Right cardiac atrium (tissue), 5 donors: ENCODE data around the gene GPR155. TPM values are rescaled to one million over a fixed set of nuclear protein-coding genes. Genes with fewer than 3 reads are reported as not detected.
"Not testable (repeated sequence)": the region's sequence is repeated elsewhere in the genome, so short reads cannot be mapped to it uniquely, and the experiment has no call there.

Experiments used
- ATAC-seq, 2 donors: fragments of 200-7000 bp; cut with Tn5 transposase; one replicate each; pipeline versions ENCODE4 v1.8.0 to v1.9.1; 2020; ENCODE audit warnings: moderate library complexity in 2 of 2, mild to moderate bottlenecking in 1 of 2
- DNase-seq, 3 donors: peaks; one replicate each; pipeline ENCODE4 v3.0.0-alpha.2; 2020
- H3K27ac ChIP-seq: one replicate; pipeline ENCODE4 v1.5.1; 2013; ENCODE audit warnings: mild to moderate bottlenecking, low read length, control low read depth, moderate library complexity
- H3K27me3 ChIP-seq: one replicate; pipeline ENCODE4 v1.6.1; 2013; ENCODE audit not compliant: control insufficient read depth, insufficient read depth
- H3K4me1 ChIP-seq: one replicate; pipeline ENCODE4 v1.6.1; 2013; ENCODE audit warnings: low read length; ENCODE audit not compliant: control insufficient read depth, insufficient read depth
- H3K4me3 ChIP-seq: one replicate; pipeline ENCODE4 v1.5.1; 2013; ENCODE audit warnings: low read length, control low read depth
- H3K9me3 ChIP-seq: one replicate; pipeline ENCODE4 v1.6.1; 2013; ENCODE audit warnings: low read length; ENCODE audit not compliant: control insufficient read depth
- WGBS: extraction: QIAGEN DNeasy Blood & Tissue Kit; methylation state at CpG from one replicate; pipeline ENCODE4 v1.1.7; 2013; 5-methylcytosine and 5-hydroxymethylcytosine counted together
- intact Hi-C, 4 donors: fragments of 100-400 bp; cut with DNase I; formaldehyde crosslinking; loops; one replicate each; pipeline versions ENCODE4 v1.11.0 to v1.14.0; 2022 to 2023
- polyA plus RNA-seq: library from polyadenylated mRNA; stranded (reverse); fragments of 200-250 nt; gene quantifications from one replicate; pipeline ENCODE4 v1.2.3, GENCODE V29; 2013
- total RNA-seq, 4 donors: library from RNA; stranded (reverse); fragmentation: NEBNext Ultra II Directional; extraction: Animal tissue kit (Norgen Biotek cat#: 25700); gene quantifications; one replicate each; pipeline ENCODE4 v1.2.1, GENCODE V29; 2021
- donor health status: healthy with polysubstance abuse.
- donor health status: DM: no; HTN: yes; CAD: no.
- donor health status: DM: no; HTN: no; CAD: no.
- donor health status: DM: no; HTN: yes; CAD: no; lungs with severe emphysema.
- donor health status: DM: yes; HTN: yes; CAD: no.

GPR155 gene
- total and polyA plus RNA-seq, 5 donors = 4.3 to 15.5 (median 15.5) TPM

DNA sequence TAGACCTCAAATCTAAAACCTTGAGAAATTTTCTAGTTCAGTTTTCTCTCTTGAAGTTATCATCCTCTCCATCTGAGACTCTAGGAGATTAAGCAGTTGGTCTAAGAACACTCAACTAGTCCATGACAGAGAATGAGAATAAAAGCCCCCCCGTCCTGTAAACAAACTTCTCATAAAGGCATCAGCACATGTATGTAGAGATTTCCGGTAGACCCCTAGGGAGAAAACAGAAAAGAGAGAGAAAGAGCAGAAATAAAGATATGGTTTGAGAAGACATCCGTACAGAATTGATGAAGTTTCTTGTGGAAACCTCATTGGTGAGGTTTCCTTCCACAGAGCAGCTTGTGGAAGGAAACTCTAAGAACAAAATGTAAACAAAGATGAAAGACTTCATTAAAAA is 3.2 kb upstream of the GPR155 start:
- Histone ChIP-seq H3K27me3 (no peaks in the 10 kb centered on the region), H3K9me3 (no peaks in the 10 kb centered on the region), H3K4me3 (no peak overlapping the region), H3K4me1 (no peaks in the 10 kb centered on the region), H3K27ac (no peak overlapping the region)
- WGBS = 81% methylated on average over 3 of the region's 3 CpGs
- intact Hi-C loops = no loop called here
- no peak for DNase-seq
- no peak for ATAC-seq

DNA sequence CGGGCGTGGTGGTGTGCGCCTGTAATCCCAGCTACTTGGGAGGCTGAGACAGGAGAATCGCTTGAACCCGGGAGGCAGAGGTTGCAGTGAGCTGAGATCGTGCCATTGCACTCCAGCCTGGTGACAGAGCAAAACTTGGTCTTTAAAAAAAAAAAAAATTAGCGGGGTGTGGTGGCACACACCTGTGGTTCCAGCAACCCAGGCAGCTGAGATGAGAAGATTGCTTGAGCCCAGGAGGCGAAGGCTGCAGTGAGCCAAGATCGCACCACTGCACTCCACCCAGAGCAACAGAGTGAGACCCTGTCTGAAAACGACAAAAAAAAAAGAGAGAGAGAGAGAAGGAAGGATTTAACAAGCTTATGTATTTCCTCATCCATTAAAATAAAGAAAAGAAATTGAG is 2.7 kb upstream of the GPR155 start:
- not testable (repeated sequence) for H3K4me3 ChIP-seq, H3K27me3 ChIP-seq, H3K9me3 ChIP-seq, ATAC-seq, H3K27ac ChIP-seq, DNase-seq, H3K4me1 ChIP-seq
- WGBS = 94% methylated on average over 7 of the region's 10 CpGs
- intact Hi-C loops = loop anchor here in 1 of 4 donors (10.0 kb wide), 1 partner anchor 195 kb away; no protein-coding TSS in a partner anchor

DNA sequence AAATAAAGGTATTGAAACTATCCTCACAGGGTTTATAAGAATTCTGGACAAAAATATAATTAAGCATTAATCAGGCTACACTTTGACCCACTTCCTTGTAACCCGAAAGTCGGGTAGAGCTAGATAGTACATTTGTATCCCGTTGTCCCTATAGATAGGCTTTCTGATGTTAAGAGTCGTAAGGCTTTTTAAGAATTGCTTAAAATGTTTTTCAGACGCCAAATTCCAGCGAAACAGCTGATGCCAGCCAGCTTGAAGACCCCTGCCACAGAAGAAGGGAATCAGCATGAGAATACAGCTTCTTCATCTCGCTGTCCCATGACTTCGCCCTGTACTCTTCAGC is 962 bp upstream of the GPR155 start:
- 96% methylated on average over 8 of the region's 8 CpGs for WGBS
- H3K4me3 ChIP-seq = peak overlapping the region; percentile 93
- no peaks in the 10 kb centered on the region for H3K4me1 ChIP-seq
- no peak for ATAC-seq
- H3K27me3 ChIP-seq = no peaks in the 10 kb centered on the region
- H3K27ac ChIP-seq = peak overlapping the region; percentile 3
- no peak for DNase-seq
- H3K9me3 ChIP-seq = no peaks in the 10 kb centered on the region
- intact Hi-C loops = loop anchor here in 1 of 4 donors (10.0 kb wide), 1 partner anchor 197 kb away; no protein-coding TSS in a partner anchor

DNA sequence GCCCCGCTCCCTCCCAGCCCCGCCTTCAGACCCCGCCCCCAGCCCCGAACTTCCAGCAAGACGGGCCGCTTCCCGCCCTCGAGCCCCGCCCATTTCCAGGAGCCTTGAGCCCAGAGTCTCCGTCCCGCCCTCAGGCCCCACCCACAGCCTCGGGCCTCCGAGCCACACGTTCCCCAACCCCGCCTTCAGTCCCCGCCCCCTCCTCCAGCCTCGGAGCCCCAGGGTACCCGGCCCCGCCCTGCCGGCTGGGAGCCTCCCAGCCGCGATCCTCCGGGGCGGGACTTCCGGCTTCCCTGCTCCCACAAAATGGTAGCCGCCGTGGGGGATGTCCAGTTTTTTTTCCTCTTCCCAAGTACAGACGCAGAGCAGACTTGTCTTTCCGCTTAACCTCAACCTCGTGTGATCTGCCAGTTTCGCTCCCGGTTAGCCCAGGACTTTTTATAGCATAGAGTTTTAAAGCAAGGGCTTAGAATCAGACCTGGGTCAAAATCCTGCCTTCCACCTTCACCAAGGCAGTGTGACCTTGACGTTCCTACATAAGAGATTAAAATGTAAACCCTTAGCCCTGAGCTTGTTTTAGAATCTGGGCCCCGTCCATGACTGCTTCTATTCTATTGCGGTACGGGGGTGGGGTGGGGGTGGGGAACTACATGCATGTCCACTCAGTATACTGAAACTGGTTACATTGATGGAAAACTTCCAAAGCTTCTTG is 435 bp upstream of the GPR155 start:
- 3% methylated on average over 36 of the region's 36 CpGs for WGBS
- peak overlapping the region; percentile 97 for H3K27ac ChIP-seq
- H3K27me3 ChIP-seq = no peaks in the 10 kb centered on the region
- DNase-seq (peak; percentile 100), ATAC-seq (peak; percentile 100)
- peak overlapping the region; percentile 93 for H3K4me3 ChIP-seq
- no peaks in the 10 kb centered on the region for H3K4me1 ChIP-seq
- intact Hi-C loops = loop anchor here in 1 of 4 donors (10.0 kb wide), 1 partner anchor 198 kb away; no protein-coding TSS in a partner anchor
- no peaks in the 10 kb centered on the region for H3K9me3 ChIP-seq

DNA sequence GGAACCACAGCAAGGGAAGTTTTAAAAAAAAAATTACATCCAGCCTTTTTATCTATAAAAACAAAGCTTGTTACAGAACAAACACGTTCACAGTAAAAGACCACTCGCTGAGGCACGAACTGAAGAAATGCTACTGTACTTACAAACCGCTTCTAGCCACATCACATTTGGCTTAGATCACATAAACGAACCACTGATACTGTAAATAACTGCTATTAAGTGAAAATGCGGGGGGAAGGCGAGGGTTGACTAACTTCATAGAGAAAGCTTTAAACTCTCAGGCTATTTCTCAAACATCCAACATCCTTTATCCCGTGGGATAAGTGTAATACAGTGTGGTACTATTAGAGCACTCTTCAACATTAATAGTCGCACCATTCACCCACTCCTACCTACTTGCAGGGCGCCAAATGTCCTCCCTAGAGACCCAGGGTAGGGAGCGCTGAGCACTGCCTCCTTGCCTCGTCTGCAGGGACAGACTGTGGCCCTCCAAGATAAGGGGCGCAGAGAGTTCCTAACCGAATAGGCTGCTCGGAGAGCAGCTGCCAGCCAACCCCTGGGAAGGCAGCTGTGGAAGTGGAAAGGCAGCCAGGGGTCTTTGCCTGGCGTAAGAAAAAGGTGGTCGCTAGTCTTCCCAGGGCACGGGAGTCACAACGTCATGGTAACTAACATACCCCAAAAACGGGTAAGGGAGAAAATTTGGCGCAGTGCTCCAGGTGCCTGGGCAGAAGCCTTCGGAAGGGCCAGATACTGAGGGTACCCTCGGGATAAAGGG is 854 bp downstream of the GPR155 start:
- Histone ChIP-seq H3K9me3 (no peaks in the 10 kb centered on the region), H3K4me3 (peak overlapping the region; percentile 52), H3K27ac (peak overlapping the region; percentile 63), H3K4me1 (no peaks in the 10 kb centered on the region), H3K27me3 (no peaks in the 10 kb centered on the region)
- intact Hi-C loops = loop anchor here in 1 of 4 donors (10.0 kb wide), 1 partner anchor 199 kb away; no protein-coding TSS in a partner anchor
- peak; percentile 36 to 67 (median 66) for DNase-seq
- 6% methylated on average over 23 of the region's 23 CpGs for WGBS
- peak; percentile 24 to 38 for ATAC-seq

DNA sequence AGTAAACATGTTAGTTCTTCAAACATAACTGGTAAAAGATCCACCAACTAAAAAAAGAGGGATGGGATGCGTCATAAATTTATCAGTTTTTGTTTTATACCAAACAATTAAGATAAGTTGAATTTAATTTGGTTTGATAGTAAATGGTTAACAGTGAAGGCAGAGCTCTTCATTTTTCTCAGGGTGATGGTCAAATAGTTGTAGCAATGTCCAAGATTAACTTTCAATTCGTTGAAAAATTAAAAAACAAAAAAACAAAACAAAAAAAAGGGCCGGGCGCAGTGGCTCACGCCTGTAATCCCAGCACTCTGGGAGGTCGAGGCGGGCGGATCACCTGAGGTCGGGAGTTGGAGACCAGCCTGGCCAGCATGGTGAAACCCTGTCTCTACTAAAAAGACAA is 1.8 kb downstream of the GPR155 start:
- WGBS = 85% methylated on average over 9 of the region's 9 CpGs
- H3K4me1 ChIP-seq, H3K27me3 ChIP-seq, H3K27ac ChIP-seq, DNase-seq, ATAC-seq, H3K9me3 ChIP-seq, H3K4me3 ChIP-seq: not testable (repeated sequence)
- intact Hi-C loops = loop anchor here in 1 of 4 donors (10.0 kb wide), 1 partner anchor 200 kb away; no protein-coding TSS in a partner anchor

DNA sequence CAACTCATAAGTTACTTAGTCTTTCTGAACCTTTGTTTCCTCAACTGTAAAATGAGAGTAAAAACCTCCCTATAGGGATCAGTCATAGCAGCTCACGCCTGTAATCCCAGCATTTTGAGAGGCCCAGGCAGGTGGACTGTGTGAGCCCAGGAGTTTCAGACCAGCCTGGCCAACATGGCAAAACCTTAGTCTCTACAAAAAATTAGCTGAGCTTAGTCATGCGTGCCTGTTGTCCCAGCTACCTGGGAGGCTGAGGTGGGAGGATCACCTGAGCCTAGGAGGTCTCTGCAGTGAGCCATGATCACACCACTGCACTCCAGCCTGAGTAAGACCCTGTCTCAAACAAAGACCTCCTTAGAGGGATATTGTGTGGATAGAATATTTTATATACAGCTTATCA is 2.3 kb downstream of the GPR155 start:
- WGBS = 91% methylated on average over 2 of the region's 2 CpGs
- Histone ChIP-seq H3K27ac (no peak overlapping the region), H3K9me3 (no peaks in the 10 kb centered on the region), H3K4me3 (no peak overlapping the region), H3K27me3 (no peaks in the 10 kb centered on the region), H3K4me1 (no peaks in the 10 kb centered on the region)
- no peak for DNase-seq
- intact Hi-C loops = loop anchor here in 1 of 4 donors (10.0 kb wide), 1 partner anchor 200 kb away; no protein-coding TSS in a partner anchor
- ATAC-seq = no peak

DNA sequence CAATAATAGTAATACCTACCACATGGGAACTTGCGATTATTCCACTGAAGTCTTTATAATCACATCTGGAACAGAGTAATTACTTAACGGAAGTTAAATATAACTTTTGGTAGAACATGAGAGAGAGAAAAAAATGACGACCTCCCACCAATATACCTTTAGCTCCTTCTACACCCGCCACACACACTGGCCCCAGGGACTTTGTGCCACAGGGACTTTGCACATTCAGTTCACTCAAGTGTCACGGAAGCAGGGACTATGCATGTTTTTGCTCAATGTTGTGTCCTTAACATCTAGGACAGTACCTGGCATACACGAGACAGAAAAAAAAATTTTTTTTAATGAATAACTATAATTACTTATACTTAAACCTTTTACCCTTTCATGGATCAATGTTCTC is 4.0 kb downstream of the GPR155 start:
- Histone ChIP-seq H3K27ac (no peak overlapping the region), H3K4me1 (no peaks in the 10 kb centered on the region), H3K9me3 (no peaks in the 10 kb centered on the region), H3K4me3 (no peak overlapping the region), H3K27me3 (no peaks in the 10 kb centered on the region)
- ATAC-seq = no peak
- WGBS = 96% methylated on average over 6 of the region's 6 CpGs
- intact Hi-C loops = loop anchor here in 1 of 4 donors (10.0 kb wide), 1 partner anchor 202 kb away; no protein-coding TSS in a partner anchor
- DNase-seq = no peak

DNA sequence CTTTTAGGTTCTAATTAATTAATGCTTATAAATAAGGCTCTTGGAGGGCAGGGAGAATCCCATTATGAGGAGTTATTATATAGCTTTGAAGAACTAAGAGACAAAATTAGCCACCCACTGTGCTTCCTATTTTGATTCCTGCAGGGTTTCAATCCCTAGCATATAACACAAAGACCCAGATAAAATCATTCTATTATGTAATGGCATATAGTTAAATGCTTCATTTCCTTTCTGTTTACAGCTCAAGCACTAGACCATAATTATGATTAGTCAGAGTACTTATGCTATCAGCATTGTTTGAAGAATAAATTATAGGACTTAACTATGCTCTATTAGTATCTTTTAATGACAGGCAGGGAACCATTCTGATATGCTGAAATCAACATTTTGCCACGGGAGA is 9.1 kb downstream of the GPR155 start:
- H3K27ac ChIP-seq = no peak overlapping the region
- no peaks in the 10 kb centered on the region for H3K4me1 ChIP-seq
- no peak for DNase-seq
- H3K9me3 ChIP-seq = no peaks in the 10 kb centered on the region
- no peaks in the 10 kb centered on the region for H3K27me3 ChIP-seq
- ATAC-seq = no peak
- H3K4me3 ChIP-seq = no peak overlapping the region
- intact Hi-C loops = no loop called here
- 91% methylated on average over 1 of the region's 1 CpG for WGBS

DNA sequence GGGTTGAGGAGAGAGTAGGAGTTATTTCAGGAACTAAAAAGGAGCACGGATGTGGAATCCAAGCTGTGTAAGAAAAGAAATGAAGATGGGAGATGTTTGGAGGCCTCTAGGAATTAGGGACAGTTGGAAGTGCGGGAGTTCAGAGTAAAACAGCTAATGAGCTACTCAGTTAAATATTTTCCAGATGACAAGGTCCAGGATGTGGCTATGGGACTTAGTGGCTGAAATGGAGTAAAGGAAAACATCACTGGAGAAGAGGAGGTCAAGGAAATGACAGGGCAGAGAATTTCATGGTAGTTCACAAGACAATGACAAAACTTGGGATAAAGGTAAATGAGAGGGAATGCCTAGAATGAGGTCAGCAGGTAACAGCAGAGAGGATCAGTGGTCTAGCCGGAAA is 13.0 kb downstream of the GPR155 start:
- Histone ChIP-seq H3K4me3 (no peak overlapping the region), H3K27me3 (no peaks in the 10 kb centered on the region), H3K9me3 (no peaks in the 10 kb centered on the region), H3K27ac (no peak overlapping the region), H3K4me1 (no peaks in the 10 kb centered on the region)
- no peak for ATAC-seq
- 79% methylated on average over 3 of the region's 3 CpGs for WGBS
- no peak for DNase-seq
- intact Hi-C loops = no loop called here

DNA sequence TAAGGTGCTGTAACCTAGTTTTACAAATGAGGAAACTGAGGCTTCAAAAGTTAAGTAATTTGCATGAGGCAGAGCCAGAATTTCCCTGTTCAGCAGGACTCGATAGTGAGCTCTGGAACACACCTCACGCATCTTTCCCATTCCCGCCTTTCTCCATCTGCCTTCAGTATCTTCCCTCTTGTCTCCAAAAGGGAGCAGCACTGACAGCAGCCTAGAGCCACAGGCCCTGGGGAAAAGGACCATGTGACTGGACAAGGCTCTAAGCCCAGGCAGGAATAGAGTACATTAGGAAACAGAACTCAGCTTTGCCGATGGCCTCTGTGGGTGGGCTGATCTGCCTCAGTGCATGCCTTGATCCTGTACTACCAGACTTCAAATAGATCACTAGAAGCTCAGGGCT is 21.5 kb downstream of the GPR155 start:
- Histone ChIP-seq H3K27ac (no peak overlapping the region), H3K4me3 (no peak overlapping the region), H3K4me1 (no peaks in the 10 kb centered on the region), H3K9me3 (no peaks in the 10 kb centered on the region), H3K27me3 (no peaks in the 10 kb centered on the region)
- peak in 1 of 3 donors; percentile 14 for DNase-seq
- intact Hi-C loops = loop anchor here in 3 of 4 donors (5.0 to 10.0 kb wide), 4 partner anchors 59 to 229 kb away; no protein-coding TSS in a partner anchor
- 73% methylated on average over 4 of the region's 4 CpGs for WGBS
- ATAC-seq = no peak
